Uterus (tissue), 2 donors: ENCODE measurements around the gene MAP3K7.

Experiments
- POLR2A ChIP-seq, 2 donors: fragments of 450-650 bp; IDR thresholded peaks; one replicate each; pipeline ENCODE4 v1.6.1; 2016; ENCODE audit warnings: antibody characterized with exemption in 2 of 2, mild to moderate bottlenecking in 1 of 2, moderate library complexity in 1 of 2
- TF ChIP-seq, protein P1 (sequence below), 4 experiments: fragments of 200-600 bp in 2 of 4; fragments of 450-650 bp in 2 of 4; sonication (generic) in 2 of 4; IDR thresholded peaks; one replicate each; pipeline ENCODE4 v1.5.1; 2016 to 2019; ENCODE audit warnings: antibody characterized with exemption in 4 of 4, mild to moderate bottlenecking in 2 of 4, moderate library complexity in 1 of 4

DNA sequence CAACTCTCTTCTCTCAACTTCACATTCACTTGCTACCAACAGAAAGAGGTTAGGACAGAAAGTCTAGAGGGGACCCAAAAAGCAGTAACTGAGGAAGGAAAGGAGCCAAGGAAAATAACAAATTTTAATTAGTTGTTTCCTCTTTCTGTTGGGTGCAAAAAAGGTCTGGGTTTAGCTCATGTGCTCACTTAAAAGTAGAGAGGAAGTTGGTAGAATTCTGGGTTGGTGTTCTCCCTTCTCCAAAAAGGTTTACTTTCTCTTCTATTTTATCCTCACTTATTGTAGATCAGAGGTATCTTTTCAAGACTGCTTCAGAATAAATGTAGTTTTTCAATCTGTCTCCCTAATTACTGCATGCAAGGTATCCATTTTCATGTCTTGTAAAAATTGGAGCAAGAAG lies 42.8 kb downstream of the MAP3K7 start:
- TF ChIP-seq POLR2A (IDR thresholded peaks at IDR 0.05) = no peak
- TF ChIP-seq, protein P1, sequence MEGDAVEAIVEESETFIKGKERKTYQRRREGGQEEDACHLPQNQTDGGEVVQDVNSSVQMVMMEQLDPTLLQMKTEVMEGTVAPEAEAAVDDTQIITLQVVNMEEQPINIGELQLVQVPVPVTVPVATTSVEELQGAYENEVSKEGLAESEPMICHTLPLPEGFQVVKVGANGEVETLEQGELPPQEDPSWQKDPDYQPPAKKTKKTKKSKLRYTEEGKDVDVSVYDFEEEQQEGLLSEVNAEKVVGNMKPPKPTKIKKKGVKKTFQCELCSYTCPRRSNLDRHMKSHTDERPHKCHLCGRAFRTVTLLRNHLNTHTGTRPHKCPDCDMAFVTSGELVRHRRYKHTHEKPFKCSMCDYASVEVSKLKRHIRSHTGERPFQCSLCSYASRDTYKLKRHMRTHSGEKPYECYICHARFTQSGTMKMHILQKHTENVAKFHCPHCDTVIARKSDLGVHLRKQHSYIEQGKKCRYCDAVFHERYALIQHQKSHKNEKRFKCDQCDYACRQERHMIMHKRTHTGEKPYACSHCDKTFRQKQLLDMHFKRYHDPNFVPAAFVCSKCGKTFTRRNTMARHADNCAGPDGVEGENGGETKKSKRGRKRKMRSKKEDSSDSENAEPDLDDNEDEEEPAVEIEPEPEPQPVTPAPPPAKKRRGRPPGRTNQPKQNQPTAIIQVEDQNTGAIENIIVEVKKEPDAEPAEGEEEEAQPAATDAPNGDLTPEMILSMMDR (IDR thresholded peaks at IDR 0.05) = no peak
